ENCODE measurements around the gene MRGPRX4. TPM values are rescaled to one million over a fixed set of nuclear protein-coding genes. Genes with fewer than 3 reads are reported as not detected.

MRGPRX4 gene
- total RNA-seq, 4 donors from 2014 or later: not detected

GRCh38 chr11:18144243-18144642, 28.4 kb upstream of the MRGPRX4 start:
- TF ChIP-seq POLR2A (IDR thresholded peaks at IDR 0.05) (no peak), CTCF (IDR thresholded peaks at IDR 0.05) (no peak)
- intact Hi-C loops (cut with DNase I; ENCODE audit: low total_unique reads): no loop called here
- H3K9me3 ChIP-seq: no peaks in the 10 kb centered on the region
- no peak overlapping the region for H3K4me3 ChIP-seq
- no peaks in the 10 kb centered on the region for H3K4me1 ChIP-seq
- no peak overlapping the region for H3K27ac ChIP-seq
- no peaks in the 10 kb centered on the region for H3K36me3 ChIP-seq
- H3K27me3 ChIP-seq: no peaks in the 10 kb centered on the region
- no peak for DNase-seq

GRCh38 chr11:18145025-18145424, 27.6 kb upstream of the MRGPRX4 start:
- no peaks in the 10 kb centered on the region for H3K4me1 ChIP-seq
- no peak for DNase-seq
- H3K4me3 ChIP-seq: no peak overlapping the region
- TF ChIP-seq CTCF (IDR thresholded peaks at IDR 0.05) (no peak), POLR2A (IDR thresholded peaks at IDR 0.05) (no peak)
- H3K27ac ChIP-seq: no peak overlapping the region
- no peaks in the 10 kb centered on the region for H3K27me3 ChIP-seq
- no peaks in the 10 kb centered on the region for H3K36me3 ChIP-seq
- no peaks in the 10 kb centered on the region for H3K9me3 ChIP-seq
- intact Hi-C loops (cut with DNase I; ENCODE audit: low total_unique reads): no loop called here

- intact Hi-C loops (cut with DNase I; ENCODE audit: low total_unique reads): no loop called here
- Histone ChIP-seq H3K9me3 (no peaks in the 10 kb centered on the region), H3K36me3 (no peaks in the 10 kb centered on the region), H3K27ac (no peak overlapping the region), H3K4me3 (no peak overlapping the region), H3K4me1 (no peaks in the 10 kb centered on the region), H3K27me3 (no peaks in the 10 kb centered on the region)
- no peak for DNase-seq
- TF ChIP-seq CTCF (IDR thresholded peaks at IDR 0.05) (no peak), POLR2A (IDR thresholded peaks at IDR 0.05) (no peak)
Observed at GRCh38 chr11:18145837-18146236, 26.8 kb upstream of the MRGPRX4 start.

GRCh38 chr11:18151581-18151980, 21.1 kb upstream of the MRGPRX4 start:
- H3K4me3 ChIP-seq: no peak overlapping the region
- intact Hi-C loops (cut with DNase I; ENCODE audit: low total_unique reads): no loop called here
- H3K36me3 ChIP-seq: no peaks in the 10 kb centered on the region
- no peak overlapping the region for H3K27ac ChIP-seq
- no peak for DNase-seq
- no peaks in the 10 kb centered on the region for H3K27me3 ChIP-seq
- TF ChIP-seq POLR2A (IDR thresholded peaks at IDR 0.05) (no peak), CTCF (IDR thresholded peaks at IDR 0.05) (no peak)
- H3K4me1 ChIP-seq: no peaks in the 10 kb centered on the region
- no peaks in the 10 kb centered on the region for H3K9me3 ChIP-seq

- no peaks in the 10 kb centered on the region for H3K27me3 ChIP-seq
- DNase-seq: no peak
- no peaks in the 10 kb centered on the region for H3K4me1 ChIP-seq
- no peak overlapping the region for H3K27ac ChIP-seq
- H3K36me3 ChIP-seq: no peaks in the 10 kb centered on the region
- intact Hi-C loops (cut with DNase I; ENCODE audit: low total_unique reads): no loop called here
- no peaks in the 10 kb centered on the region for H3K9me3 ChIP-seq
- H3K4me3 ChIP-seq: no peak overlapping the region
- no peak for TF ChIP-seq POLR2A (IDR thresholded peaks at IDR 0.05)
- no peak for TF ChIP-seq CTCF (IDR thresholded peaks at IDR 0.05)
Observed at GRCh38 chr11:18168372-18168771, 4.3 kb upstream of the MRGPRX4 start.

Data from uterus (tissue), 4 donors.